H9 (cell line): ENCODE results near the gene GIGYF1. TPM values are rescaled to one million over a fixed set of nuclear protein-coding genes. Genes with fewer than 3 reads are reported as not detected.

Source experiments
- DNase-seq: peaks from one replicate; pipeline ENCODE4 v3.0.0-alpha.2; 2017
- H2AFZ ChIP-seq: one replicate; pipeline ENCODE4 v1.6.1; 2013; ENCODE audit warnings: mild to moderate bottlenecking, low read length, control low read depth, moderate library complexity
- H2AK5ac ChIP-seq: 2 replicates; pipeline ENCODE4 v1.6.1; 2013; ENCODE audit warnings: low read length, control low read depth, mixed read lengths; ENCODE audit not compliant: insufficient read length
- H2BK120ac ChIP-seq: one replicate; pipeline ENCODE4 v1.6.1; 2013; ENCODE audit warnings: low read depth, mild to moderate bottlenecking, low read length, control low read depth, inconsistent platforms; ENCODE audit not compliant: poor library complexity, severe bottlenecking
- H2BK12ac ChIP-seq: 2 replicates; pipeline ENCODE4 v1.6.1; 2013; ENCODE audit warnings: low read length, control low read depth, mixed read lengths, low read depth; ENCODE audit not compliant: insufficient read length
- H2BK15ac ChIP-seq: 2 replicates; pipeline ENCODE4 v1.6.1; 2013; ENCODE audit warnings: low read depth, low read length, control low read depth
- H2BK20ac ChIP-seq: one replicate; pipeline ENCODE4 v1.6.1; 2013; ENCODE audit warnings: low read depth, mild to moderate bottlenecking, low read length, control low read depth, inconsistent platforms; ENCODE audit not compliant: poor library complexity, severe bottlenecking
- H2BK5ac ChIP-seq: 2 replicates; pipeline ENCODE4 v1.6.1; 2013; ENCODE audit warnings: low read length, control low read depth, mixed read lengths; ENCODE audit not compliant: insufficient read length
- H3K14ac ChIP-seq: 2 replicates; pipeline ENCODE4 v1.6.1; 2013; ENCODE audit warnings: low read length, control low read depth; ENCODE audit not compliant: insufficient read depth
- H3K18ac ChIP-seq: 2 replicates; pipeline ENCODE4 v1.6.1; 2013; ENCODE audit warnings: low read depth, mild to moderate bottlenecking, mixed read lengths, low read length, control low read depth; ENCODE audit not compliant: insufficient read length
- H3K23ac ChIP-seq: 2 replicates; pipeline ENCODE4 v1.6.1; 2013; ENCODE audit warnings: low read length, control low read depth, mixed read lengths, low read depth; ENCODE audit not compliant: insufficient read length
- H3K23me2 ChIP-seq: 2 replicates; pipeline ENCODE4 v1.6.1; 2013; ENCODE audit warnings: low read depth, mild to moderate bottlenecking, mixed read lengths, low read length, control low read depth; ENCODE audit not compliant: insufficient read length, poor library complexity, severe bottlenecking
- H3K27ac ChIP-seq: 2 replicates; pipeline ENCODE4 v1.5.1; 2013; ENCODE audit warnings: low read length, control low read depth, mixed read lengths, low read depth; ENCODE audit not compliant: insufficient read length
- H3K27me3 ChIP-seq: 2 replicates; pipeline ENCODE4 v1.6.1; 2013; ENCODE audit warnings: low read length, control low read depth, inconsistent platforms; ENCODE audit not compliant: insufficient read depth
- H3K4ac ChIP-seq: 2 replicates; pipeline ENCODE4 v1.6.1; 2013; ENCODE audit warnings: low read depth, mild to moderate bottlenecking, control low read depth, inconsistent platforms, low read length, moderate library complexity
- H3K4me1 ChIP-seq: 2 replicates; pipeline ENCODE4 v1.6.1; 2013; ENCODE audit warnings: low read length, control low read depth, inconsistent platforms; ENCODE audit not compliant: insufficient read depth
- H3K4me2 ChIP-seq: 2 replicates; pipeline ENCODE4 v1.6.1; 2013; ENCODE audit warnings: low read length, control low read depth, mixed read lengths; ENCODE audit not compliant: insufficient read length, insufficient read depth
- H3K56ac ChIP-seq: 2 replicates; pipeline ENCODE4 v1.6.1; 2013; ENCODE audit warnings: low read depth, mild to moderate bottlenecking, mixed read lengths, low read length, control low read depth; ENCODE audit not compliant: insufficient read length
- H3K79me1 ChIP-seq: 2 replicates; pipeline ENCODE4 v1.6.1; 2013; ENCODE audit warnings: low read depth, mild to moderate bottlenecking, moderate library complexity, low read length, control low read depth, inconsistent platforms; ENCODE audit not compliant: insufficient read depth, poor library complexity, severe bottlenecking
- H3K79me2 ChIP-seq: 2 replicates; pipeline ENCODE4 v1.6.1; 2013; ENCODE audit warnings: low read length, control low read depth, inconsistent platforms; ENCODE audit not compliant: insufficient read depth
- H3K9ac ChIP-seq: 2 replicates; pipeline ENCODE4 v1.6.1; 2013; ENCODE audit warnings: low read length, control low read depth, mixed read lengths; ENCODE audit not compliant: insufficient read length; ENCODE audit errors: extremely low read depth
- H3K9me3 ChIP-seq: one replicate; pipeline ENCODE4 v1.6.1; 2013; ENCODE audit warnings: low read depth, low read length, inconsistent platforms; ENCODE audit not compliant: control insufficient read depth
- H3T11ph ChIP-seq: one replicate; pipeline ENCODE4 v1.6.1; 2013; ENCODE audit warnings: mild to moderate bottlenecking, low read length, control low read depth, inconsistent platforms
- H4K20me1 ChIP-seq: one replicate; pipeline ENCODE4 v1.6.1; 2013; ENCODE audit not compliant: control insufficient read depth, insufficient read length, insufficient read depth
- H4K5ac ChIP-seq: 2 replicates; pipeline ENCODE4 v1.6.1; 2013; ENCODE audit warnings: low read depth, mild to moderate bottlenecking, mixed read lengths, low read length, control low read depth; ENCODE audit not compliant: insufficient read length
- H4K8ac ChIP-seq: replicated peaks from 2 replicates; pipeline ENCODE4 v1.6.1; 2013; ENCODE audit warnings: low read length, control low read depth, mixed read lengths, low read depth; ENCODE audit not compliant: insufficient read length
- H4K91ac ChIP-seq: 2 replicates; pipeline ENCODE4 v1.6.1; 2013; ENCODE audit warnings: low read depth, mild to moderate bottlenecking, moderate library complexity, mixed read lengths, low read length, control low read depth; ENCODE audit not compliant: insufficient read length
- H3K27ac Mint-ChIP-seq, 3 experiments: 2 replicates in 2 of 3; 3 replicates in 1 of 3; pipeline ENCODE4 v1.8.0; 2020 to 2021; ENCODE audit warnings: mixed read lengths in 3 of 3, mild to moderate bottlenecking in 1 of 3, moderate library complexity in 1 of 3
- H3K27me3 Mint-ChIP-seq: 2 replicates; pipeline ENCODE4 v1.8.0; 2021; ENCODE audit warnings: low read depth, mild to moderate bottlenecking, moderate library complexity, mixed read lengths
- H3K36me3 Mint-ChIP-seq, 3 experiments: 2 replicates in 2 of 3; 3 replicates in 1 of 3; pipeline ENCODE4 v1.8.0; 2020 to 2021; ENCODE audit warnings: low read depth in 3 of 3, mixed read lengths in 3 of 3; ENCODE audit not compliant: insufficient read depth in 1 of 3
- H3K4me1 Mint-ChIP-seq, 2 experiments: 2 replicates each; pipeline ENCODE4 v1.8.0; 2020; ENCODE audit warnings: mixed read lengths in 2 of 2
- H3K4me3 Mint-ChIP-seq, 2 experiments: 2 replicates in 1 of 2; 3 replicates in 1 of 2; pipeline ENCODE4 v1.8.0; 2020 to 2021; ENCODE audit warnings: mild to moderate bottlenecking in 2 of 2, mixed read lengths in 2 of 2, moderate library complexity in 1 of 2
- H3K9me3 Mint-ChIP-seq, 2 experiments: 2 replicates in 1 of 2; 3 replicates in 1 of 2; pipeline ENCODE4 v1.8.0; 2020; ENCODE audit warnings: mild to moderate bottlenecking in 2 of 2, mixed read lengths in 2 of 2, moderate library complexity in 1 of 2
- WGBS: extraction: QIAGEN DNeasy Blood & Tissue Kit; methylation state at CpG from one replicate; pipeline ENCODE4 v1.1.7; 2013; ENCODE audit warnings: missing lambda C conversion rate, low lambda C conversion rate, mixed read lengths; ENCODE audit not compliant: insufficient read length; ENCODE audit errors: extremely low coverage; 5-methylcytosine and 5-hydroxymethylcytosine counted together
- total RNA-seq: library from RNA; stranded (reverse); gene quantifications from 2 replicates; pipeline ENCODE4 v1.2.1, GENCODE V29; 2021
- TF ChIP-seq, protein P1 (sequence below): fragments of 200-600 bp; sonication (generic); conservative IDR thresholded peaks from 3 replicates; pipeline ENCODE4 v1.8.0; 2021; ENCODE audit warnings: antibody characterized with exemption, mild to moderate bottlenecking

Gene GIGYF1
- total RNA-seq, 1 experiment from 2014 or later, result 104 TPM

- Histone ChIP-seq H3K27ac (no peak overlapping the region), H3K14ac (no peak overlapping the region), H3K9ac (no peak overlapping the region), H3K79me2 (no peaks in the 10 kb centered on the region), H3K4me1 (no peaks in the 10 kb centered on the region), H3K23me2 (peaks cover 15% of the 10 kb centered on the region), H2BK120ac (no peak overlapping the region), H2BK20ac (no peak overlapping the region), H2AFZ (no peak overlapping the region), H4K8ac (no peak overlapping the region), H4K91ac (no peak overlapping the region), H4K20me1 (no peaks in the 10 kb centered on the region), H2AK5ac (no peak overlapping the region), H2BK12ac (no peak overlapping the region), H2BK5ac (no peak overlapping the region), H2BK15ac (no peak overlapping the region), H3K18ac (no peak overlapping the region), H3K79me1 (no peaks in the 10 kb centered on the region), H4K5ac (no peak overlapping the region), H3K23ac (no peak overlapping the region), H3K27me3 (no peaks in the 10 kb centered on the region), H3K4me2 (no peak overlapping the region), H3K4ac (no peak overlapping the region), H3T11ph (no peak overlapping the region), H3K56ac (no peak overlapping the region), H3K9me3 (no peaks in the 10 kb centered on the region)
- H3K4me1 Mint-ChIP-seq, result peaks cover 6 to 21% of the 10 kb centered on the region in 2 experiments
- no peak for DNase-seq
- TF ChIP-seq, protein P1, sequence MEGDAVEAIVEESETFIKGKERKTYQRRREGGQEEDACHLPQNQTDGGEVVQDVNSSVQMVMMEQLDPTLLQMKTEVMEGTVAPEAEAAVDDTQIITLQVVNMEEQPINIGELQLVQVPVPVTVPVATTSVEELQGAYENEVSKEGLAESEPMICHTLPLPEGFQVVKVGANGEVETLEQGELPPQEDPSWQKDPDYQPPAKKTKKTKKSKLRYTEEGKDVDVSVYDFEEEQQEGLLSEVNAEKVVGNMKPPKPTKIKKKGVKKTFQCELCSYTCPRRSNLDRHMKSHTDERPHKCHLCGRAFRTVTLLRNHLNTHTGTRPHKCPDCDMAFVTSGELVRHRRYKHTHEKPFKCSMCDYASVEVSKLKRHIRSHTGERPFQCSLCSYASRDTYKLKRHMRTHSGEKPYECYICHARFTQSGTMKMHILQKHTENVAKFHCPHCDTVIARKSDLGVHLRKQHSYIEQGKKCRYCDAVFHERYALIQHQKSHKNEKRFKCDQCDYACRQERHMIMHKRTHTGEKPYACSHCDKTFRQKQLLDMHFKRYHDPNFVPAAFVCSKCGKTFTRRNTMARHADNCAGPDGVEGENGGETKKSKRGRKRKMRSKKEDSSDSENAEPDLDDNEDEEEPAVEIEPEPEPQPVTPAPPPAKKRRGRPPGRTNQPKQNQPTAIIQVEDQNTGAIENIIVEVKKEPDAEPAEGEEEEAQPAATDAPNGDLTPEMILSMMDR, result no peak
- no CpG with 5 or more reads among the region's 13 CpGs for WGBS
- peaks cover 3% of the 10 kb centered on the region for H3K27me3 Mint-ChIP-seq
- no peaks in the 10 kb centered on the region for H3K9me3 Mint-ChIP-seq
- H3K4me3 Mint-ChIP-seq, result no peak overlapping the region
- peak overlapping the region in 2 of 3 experiments; percentile 84 to 91; a peak in 5 of 7 replicates for H3K27ac Mint-ChIP-seq
- H3K36me3 Mint-ChIP-seq, result peaks cover 14 to 57% (median 52%) of the 10 kb centered on the region in 3 experiments
These were observed 14.7 kb downstream of the GIGYF1 start for GRCh38 chr7:100679129-100679926.
